G401 (cell line): ENCODE data around the gene CDC25C. TPM values are rescaled to one million over a fixed set of nuclear protein-coding genes. Genes with fewer than 3 reads are reported as not detected.

ENCODE experiments used
- DNase-seq: peaks from one replicate; pipeline ENCODE4 v3.0.0-alpha.2; 2015; ENCODE audit warnings: low spot score
- in situ Hi-C: cut with HindIII; loops from 2 replicates; pipeline ENCODE4 v1.10.0; 2016; ENCODE audit warnings: low sequenced_read_pairs, mixed read lengths
- total RNA-seq: library from RNA; depleted of rRNA; stranded (reverse); fragments of >200 nt; shearing (Covaris generic); gene quantifications from 2 replicates; pipeline ENCODE4 v1.2.3, GENCODE V29; 2014; rRNA removed

The CDC25C gene
- total RNA-seq, 1 experiment from 2014 or later: 39.8 TPM

DNA sequence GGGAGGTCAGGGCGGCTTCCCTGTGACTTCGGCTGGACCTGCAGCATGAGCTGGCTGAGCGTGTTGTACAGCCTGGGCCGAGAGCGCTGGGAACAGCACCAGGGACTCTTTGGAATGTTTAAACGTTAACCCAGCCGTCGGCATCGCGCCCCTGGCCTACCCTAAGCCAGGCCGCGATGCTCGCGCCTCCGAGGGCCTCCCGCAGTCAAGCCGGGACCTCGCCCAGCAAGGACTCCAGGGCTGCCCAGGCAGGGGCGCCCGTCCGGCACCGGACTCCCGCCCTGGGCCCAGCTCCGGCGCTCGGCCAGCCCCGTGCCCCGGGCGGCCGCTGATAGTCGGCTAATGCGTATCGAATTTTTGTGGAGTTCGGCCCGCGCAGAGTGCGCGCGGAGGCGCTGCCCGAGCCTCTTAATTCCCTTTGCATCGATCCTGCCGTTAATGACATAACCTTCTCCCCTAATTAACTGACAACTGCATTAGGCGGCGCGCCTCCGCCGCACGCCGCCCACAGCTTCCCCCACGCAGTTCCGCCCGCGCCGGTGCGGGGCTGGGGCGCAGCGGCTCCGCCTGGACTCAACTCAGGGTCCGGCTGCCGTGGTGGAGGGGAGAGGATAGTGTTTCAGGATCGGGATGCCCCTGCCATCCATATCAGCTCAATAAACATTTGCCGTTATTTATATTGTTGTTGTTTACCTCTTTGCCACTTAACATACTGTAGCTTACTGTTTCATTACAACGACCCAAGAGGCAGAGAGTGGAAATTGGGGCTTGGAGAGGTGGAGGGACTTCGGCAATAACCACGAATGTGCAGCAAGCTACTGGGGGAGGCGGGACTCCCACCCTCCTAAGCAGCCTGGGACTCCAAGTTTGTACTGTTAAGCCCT is 89.7 kb downstream of the CDC25C start:
- in situ Hi-C loops: no loop called here
- DNase-seq: peak; percentile 55

DNA sequence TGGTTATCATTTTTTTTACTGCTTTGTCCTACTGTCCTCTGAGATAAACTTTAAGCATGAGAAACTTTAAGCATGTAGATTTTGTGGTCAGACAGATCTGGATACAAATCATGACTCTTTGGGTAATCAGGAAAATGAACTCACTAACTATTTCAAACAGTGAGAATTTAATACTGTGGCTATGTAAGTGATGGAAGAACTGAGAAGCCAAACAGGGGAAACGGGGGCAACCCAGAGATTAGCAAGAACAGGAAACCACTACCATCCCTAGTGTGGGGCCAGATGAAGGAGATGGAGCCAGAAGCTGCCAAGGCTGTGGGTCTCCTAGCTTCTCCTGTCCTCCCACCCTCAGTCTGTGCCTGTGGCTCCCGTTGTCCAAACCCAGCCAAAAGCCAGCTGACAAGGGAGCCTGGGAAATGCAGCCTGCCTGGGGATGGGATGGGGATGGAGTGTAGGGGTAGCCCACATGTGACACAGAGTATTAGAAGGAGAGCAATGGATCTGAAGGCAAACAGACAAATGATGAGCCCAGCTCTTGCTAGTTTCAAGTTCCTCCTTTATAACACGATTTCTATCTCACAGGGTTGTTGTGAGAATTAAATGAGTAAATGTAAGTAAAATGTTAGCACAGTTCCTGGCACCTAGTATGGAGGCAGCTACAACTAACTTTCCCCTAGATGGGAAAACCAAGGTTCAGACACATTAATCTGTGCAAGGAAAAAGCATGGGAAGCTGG is 90.8 kb downstream of the CDC25C start:
- in situ Hi-C loops: no loop called here
- no peak for DNase-seq

DNA sequence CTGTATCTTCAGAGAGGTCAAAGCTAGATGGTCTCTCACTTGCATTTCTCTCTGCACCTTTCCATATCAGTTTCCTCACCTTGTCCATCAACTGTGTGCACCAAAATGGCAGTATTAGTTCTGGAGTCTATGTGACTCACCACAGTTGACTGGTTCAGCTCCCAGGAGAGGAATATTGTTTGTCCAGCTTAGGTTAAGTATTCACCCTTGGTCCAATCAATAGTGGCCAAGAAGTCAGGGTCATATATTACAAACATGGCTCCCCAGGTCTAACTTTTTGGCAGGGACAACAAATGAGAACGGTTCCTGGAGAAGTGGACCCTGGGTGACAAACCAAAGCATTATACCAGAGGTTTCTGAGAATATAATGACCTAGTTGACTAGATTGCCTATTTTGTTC is 93.6 kb downstream of the CDC25C start:
- DNase-seq: no peak
- in situ Hi-C loops: no loop called here

Other genes with a start within 250 kb of the CDC25C start
- not detected in 2 replicates for gene WNT8A, start 247.8 kb downstream of the CDC25C start, total RNA-seq
- not detected in 2 replicates for gene NME5, start 192.4 kb downstream of the CDC25C start, total RNA-seq
- gene BRD8, start 153.2 kb downstream of the CDC25C start, total RNA-seq: 36.8 and 47.4 TPM in 2 replicates
- 30.7 and 51.0 TPM in 2 replicates for gene KIF20A, start 152.7 kb downstream of the CDC25C start, total RNA-seq
- 25.4 and 53.6 TPM in 2 replicates for gene CDC23, start 118.5 kb downstream of the CDC25C start, total RNA-seq
- not detected in 2 replicates for gene GFRA3, start 57.2 kb downstream of the CDC25C start, total RNA-seq
- 57.3 and 76.4 TPM in 2 replicates for gene FAM53C, start 6.5 kb upstream of the CDC25C start, total RNA-seq
- gene KDM3B, start 20.9 kb upstream of the CDC25C start, total RNA-seq: 56.3 and 72.0 TPM in 2 replicates
- gene REEP2, start 107.3 kb upstream of the CDC25C start, total RNA-seq: 23.9 and 35.9 TPM in 2 replicates
- 0.62 and 4.0 TPM in 2 replicates for gene EGR1, start 133.7 kb upstream of the CDC25C start, total RNA-seq
- 168 and 229 TPM in 2 replicates for gene ETF1, start 211.4 kb upstream of the CDC25C start, total RNA-seq
- gene HSPA9, start 243.6 kb upstream of the CDC25C start, total RNA-seq: 394 and 650 TPM in 2 replicates